NCI-H69 (cell line): ENCODE data around the gene NCCRP1.

Experiments used
- DNase-seq: peaks from one replicate; lab custom pipeline; 2025; lab: John Stamatoyannopoulos, UW

Gene NCCRP1

DNA sequence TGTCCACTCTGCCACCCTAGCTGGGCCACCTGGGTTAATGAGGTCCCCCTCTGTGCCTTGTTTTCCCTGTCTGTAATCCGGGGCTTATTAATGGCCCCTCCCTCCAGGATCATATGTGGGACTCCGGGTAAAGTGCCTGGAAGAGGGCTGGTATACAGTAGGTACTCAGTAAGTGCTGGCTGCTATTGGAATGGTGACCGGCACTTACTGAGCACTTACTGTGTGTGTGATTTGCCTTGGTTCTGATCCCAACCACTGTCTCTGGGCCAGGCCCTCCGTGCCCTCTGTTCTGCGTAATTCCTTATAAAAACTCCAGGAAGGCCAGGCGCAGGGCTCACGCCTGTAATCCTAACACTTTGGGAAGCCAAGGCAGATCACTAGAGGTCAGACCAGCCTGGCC lies 30.9 kb upstream of the NCCRP1 start:
- DNase-seq, result no peak

GRCh38 chr19:39166571-39167391 lies 30.0 kb upstream of the NCCRP1 start:
- peak; percentile 59 for DNase-seq

DNA sequence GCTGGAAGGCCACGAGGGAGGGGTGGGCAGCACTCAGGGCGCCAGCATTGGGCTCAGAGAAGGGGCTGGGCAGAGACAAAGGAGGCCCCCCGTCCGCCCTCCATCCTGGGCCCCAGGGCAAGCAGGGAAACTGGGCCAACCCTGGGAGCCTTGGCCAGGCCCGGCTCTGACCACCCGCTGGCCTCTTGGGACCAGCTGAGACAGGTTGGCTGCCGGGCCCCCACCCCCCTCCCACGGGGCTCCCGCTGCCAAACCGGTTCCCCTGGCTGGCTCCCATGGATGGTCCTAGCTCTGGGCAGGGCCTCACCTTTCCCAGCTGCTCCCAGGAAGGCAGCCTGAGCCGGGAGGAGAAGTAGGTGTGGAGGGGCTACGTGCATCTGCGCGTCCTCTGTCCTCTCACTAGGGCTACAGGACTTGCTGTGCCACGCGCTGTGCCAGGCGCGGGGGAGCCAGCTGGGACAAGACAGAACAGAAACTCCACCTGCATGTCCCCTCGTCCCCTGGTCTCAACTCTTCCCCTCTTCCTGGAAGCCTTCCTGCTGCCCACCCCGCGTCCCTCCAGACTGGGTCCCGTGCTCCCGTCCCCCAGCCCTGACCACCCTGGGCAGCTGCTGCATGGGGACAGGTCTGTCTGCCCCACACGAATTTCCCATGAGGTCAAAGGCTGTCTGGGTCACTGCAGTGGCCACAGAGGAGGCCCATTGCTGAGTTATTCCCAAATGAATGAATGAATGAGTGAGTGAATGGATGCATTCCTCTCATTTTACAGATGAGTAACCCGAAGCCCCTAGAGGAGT lies 29.1 kb upstream of the NCCRP1 start:
- no peak for DNase-seq

DNA sequence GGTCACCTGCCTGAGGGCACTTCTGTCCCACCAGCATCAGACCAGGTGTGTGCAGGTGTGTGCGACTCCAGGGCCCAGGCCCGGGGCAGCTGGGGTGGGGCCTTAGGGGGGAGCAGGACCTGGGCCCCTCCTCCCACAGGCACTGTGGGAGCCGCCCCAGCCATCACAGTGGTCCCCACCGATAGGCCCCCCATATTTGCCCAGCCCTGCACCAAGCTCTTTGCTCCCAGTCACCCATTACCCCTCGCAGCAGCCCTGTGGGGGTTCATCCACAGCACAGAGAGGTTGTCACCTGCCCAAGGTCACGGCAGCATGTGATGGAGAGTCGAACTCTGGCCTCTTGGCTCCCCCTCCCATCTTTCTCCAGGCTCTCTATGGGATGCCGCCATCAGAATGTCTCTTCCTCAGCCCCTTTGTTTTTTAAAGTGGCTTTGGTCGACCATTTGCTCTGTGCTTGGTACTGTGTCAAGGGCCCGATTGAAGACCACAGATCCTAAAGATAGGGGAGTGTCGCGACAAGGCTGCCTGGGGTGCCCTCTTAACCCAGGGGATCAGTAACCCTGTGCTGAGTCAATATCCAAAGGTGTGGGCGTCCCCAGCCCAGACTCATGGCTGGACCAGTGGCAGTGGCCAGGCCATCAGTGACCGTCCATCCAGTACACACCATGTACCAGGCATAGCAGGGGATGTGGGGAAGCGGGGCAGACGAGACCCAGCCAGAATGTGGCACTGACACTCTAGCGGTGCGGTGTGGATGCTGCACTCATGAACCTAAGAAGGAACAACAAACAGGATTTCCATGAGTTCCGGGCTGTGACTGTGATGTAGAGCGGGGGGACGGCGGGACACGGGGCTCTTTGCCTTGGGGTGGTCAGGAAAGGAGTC lies 28.3 kb upstream of the NCCRP1 start:
- DNase-seq, result no peak

DNA sequence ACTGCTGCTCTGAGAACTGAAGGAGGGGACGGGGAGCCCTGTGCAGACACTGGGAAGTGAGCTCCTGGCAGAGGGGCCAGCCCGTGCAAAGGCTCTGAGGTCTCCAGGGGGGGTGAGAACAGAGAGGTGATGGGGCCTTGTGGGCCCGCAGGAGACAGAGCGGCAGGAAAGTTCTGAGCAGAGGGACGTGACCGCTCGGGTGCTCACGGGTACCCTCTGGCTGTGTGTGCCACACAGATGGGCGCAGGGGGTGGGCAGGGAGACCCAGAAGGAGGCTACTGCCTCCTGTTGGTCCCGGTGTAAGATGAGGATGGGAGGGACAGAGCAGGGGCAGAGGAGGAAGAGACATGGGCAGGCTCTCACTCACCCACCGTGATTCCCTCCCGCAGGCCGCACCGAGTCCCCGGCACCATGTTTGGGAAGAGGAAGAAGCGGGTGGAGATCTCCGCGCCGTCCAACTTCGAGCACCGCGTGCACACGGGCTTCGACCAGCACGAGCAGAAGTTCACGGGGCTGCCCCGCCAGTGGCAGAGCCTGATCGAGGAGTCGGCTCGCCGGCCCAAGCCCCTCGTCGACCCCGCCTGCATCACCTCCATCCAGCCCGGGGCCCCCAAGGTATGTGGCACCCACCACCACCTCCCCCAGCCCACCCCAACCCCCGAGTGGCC lies 27.5 kb upstream of the NCCRP1 start:
- no peak for DNase-seq

DNA sequence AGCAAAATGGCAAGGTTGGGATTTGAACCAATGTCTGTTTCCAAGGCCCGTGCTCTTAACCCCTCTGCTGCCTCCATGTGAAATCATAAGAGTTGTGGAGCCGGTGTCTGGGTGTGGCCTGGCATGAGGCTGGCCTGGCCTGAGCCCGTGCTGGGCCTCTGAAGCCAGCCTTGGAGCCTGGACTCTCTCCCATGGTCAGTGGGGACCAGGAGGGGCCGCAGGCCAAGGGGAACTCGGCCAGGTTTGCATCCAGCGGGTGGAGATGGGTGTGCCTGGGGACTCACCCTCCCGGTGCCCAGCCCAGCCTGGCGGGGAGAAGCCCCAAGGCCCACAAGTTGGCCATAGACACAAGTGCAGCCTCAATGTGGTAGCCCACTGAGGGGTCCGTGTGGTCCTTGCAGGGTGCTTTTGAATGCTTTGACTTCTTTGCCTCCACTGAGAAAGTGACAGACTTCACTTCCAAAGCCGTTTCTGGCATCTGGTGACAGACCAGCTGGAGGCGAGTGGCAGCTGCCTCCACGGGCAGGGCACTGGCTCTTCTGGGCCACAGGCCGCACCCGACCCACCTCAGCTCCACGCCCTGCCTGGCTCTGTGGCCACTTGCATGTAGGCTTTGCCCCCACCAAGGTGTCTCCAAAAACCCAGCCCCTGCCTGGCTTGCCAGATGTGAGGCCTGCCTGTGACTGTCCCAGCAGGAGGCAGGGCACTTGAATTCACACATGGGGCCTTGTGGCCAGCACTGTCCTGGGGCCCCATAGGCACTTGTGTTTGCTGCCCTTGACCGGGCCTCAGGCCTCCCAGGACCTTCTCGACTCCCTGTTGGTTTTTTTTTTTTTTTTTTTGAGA lies 26.2 kb upstream of the NCCRP1 start:
- DNase-seq, result no peak

GRCh38 chr19:39171479-39172465 lies 25.0 kb upstream of the NCCRP1 start:
- peak; percentile 25 for DNase-seq

DNA sequence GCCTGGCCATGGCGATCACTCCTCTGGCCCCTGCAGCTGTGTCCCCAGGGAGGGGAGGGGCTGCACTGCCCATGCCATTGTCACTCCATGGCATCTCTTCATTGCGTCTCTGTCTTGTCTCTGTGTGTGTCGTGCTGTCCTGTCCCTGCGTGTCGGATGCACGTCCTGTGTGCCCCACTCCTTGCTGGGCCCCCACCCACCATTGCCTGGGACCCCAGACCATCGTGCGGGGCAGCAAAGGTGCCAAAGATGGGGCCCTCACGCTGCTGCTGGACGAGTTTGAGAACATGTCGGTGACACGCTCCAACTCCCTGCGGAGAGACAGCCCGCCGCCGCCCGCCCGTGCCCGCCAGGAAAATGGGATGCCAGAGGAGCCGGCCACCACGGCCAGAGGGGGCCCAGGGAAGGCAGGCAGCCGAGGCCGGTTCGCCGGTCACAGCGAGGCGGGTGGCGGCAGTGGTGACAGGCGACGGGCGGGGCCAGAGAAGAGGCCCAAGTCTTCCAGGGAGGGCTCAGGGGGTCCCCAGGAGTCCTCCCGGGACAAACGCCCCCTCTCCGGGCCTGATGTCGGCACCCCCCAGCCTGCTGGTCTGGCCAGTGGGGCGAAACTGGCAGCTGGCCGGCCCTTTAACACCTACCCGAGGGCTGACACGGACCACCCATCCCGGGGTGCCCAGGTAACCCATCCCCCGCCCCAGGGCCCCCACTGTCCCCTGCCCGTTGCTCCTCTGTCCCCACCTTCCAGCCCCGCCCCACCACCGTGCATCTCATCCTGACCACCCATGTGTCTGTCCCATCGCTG lies 23.9 kb upstream of the NCCRP1 start:
- no peak for DNase-seq

DNA sequence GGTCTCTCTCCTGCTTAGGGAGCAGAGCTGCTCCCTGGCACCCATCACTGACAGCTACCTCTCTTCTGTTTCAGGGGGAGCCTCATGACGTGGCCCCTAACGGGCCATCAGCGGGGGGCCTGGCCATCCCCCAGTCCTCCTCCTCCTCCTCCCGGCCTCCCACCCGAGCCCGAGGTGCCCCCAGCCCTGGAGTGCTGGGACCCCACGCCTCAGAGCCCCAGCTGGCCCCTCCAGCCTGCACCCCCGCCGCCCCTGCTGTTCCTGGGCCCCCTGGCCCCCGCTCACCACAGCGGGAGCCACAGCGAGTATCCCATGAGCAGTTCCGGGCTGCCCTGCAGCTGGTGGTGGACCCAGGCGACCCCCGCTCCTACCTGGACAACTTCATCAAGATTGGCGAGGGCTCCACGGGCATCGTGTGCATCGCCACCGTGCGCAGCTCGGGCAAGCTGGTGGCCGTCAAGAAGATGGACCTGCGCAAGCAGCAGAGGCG lies 23.2 kb upstream of the NCCRP1 start:
- no peak for DNase-seq

- DNase-seq, result no peak
Observed at GRCh38 chr19:39174142-39174541, 22.6 kb upstream of the NCCRP1 start.

DNA sequence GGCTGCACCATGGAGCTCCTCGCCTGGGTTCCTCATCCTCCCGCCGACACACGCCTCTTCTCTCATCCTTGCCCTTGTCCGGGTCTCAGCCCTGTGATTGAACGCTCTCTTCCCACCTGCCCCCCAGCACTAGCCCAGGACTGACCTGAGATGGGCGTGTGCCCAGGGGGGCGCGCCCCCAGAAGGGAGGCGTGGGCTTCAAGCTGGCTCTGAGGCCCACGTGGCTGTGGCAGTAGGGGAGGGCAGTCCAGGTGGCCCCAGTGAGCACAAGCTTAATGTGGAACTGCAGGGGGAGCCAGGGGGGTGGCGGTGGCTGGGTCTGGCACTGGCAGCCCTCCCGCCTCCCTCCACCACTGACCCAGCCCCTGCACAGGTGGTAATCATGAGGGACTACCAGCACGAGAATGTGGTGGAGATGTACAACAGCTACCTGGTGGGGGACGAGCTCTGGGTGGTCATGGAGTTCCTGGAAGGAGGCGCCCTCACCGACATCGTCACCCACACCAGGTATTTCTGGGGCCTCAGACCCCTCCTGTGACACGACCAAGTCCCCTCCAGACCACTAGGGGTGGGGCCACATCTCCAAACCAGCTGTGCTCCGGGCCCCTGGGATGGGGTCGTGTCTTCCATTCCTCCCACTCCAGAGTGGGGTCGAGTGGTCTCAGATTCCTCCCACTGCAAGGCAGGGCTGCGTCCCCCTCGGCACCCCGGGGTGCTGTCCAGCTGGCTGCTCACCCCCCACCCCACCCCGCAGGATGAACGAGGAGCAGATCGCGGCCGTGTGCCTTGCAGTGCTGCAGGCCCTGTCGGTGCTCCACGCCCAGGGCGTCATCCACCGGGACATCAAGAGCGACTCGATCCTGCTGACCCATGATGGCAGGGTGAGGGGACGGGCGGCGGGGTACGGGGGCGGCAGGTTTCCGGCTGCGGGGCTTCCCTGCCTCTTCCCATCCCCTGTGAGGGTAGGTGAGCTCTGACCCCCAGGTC lies 21.9 kb upstream of the NCCRP1 start:
- no peak for DNase-seq

DNA sequence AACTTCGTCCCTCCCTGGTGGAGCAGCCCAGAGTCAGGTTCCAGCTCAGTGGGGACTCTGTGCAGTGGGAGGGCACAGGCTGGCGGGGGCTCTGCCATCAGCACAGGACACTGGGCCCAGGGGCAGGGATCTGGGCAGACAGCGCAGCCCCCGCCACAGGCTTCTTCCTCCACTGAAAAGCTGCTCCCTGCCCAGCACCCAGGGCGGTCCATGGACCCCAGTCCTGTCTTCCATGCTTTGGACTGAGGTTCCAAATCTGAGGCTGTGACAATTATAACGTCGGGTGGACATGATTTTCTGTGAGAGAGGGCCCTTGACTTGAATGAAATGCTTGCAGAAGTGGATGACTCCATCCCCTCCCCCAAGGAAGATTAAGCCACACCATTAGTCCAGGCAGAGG lies 21.2 kb upstream of the NCCRP1 start:
- DNase-seq, result no peak

- DNase-seq, result no peak
Observed at GRCh38 chr19:39177110-39177699, 19.6 kb upstream of the NCCRP1 start.

- no peak for DNase-seq
Observed at GRCh38 chr19:39177736-39178135, 19.0 kb upstream of the NCCRP1 start.

DNA sequence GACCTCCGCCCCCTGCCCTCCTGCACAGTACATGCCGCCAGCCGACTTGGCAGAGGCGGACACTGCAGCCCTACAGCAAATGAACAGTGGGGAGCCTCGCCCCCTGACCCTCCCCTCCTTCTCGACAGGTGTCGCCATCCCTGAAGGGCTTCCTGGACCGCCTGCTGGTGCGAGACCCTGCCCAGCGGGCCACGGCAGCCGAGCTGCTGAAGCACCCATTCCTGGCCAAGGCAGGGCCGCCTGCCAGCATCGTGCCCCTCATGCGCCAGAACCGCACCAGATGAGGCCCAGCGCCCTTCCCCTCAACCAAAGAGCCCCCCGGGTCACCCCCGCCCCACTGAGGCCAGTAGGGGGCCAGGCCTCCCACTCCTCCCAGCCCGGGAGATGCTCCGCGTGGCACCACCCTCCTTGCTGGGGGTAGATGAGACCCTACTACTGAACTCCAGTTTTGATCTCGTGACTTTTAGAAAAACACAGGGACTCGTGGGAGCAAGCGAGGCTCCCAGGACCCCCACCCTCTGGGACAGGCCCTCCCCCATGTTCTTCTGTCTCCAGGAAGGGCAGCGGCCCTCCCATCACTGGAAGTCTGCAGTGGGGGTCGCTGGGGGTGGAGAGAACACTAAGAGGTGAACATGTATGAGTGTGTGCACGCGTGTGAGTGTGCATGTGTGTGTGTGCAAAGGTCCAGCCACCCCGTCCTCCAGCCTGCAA lies 18.3 kb upstream of the NCCRP1 start:
- DNase-seq, result no peak

GRCh38 chr19:39179754-39180153 lies 17.0 kb upstream of the NCCRP1 start:
- DNase-seq, result no peak
